IMR-90 (cell line): ENCODE measurements around the gene C1orf116. TPM values are rescaled to one million over a fixed set of nuclear protein-coding genes. Genes with fewer than 3 reads are reported as not detected.

ENCODE experiments used
- ATAC-seq: fragments of 200-7000 bp; cut with Tn5 transposase; 2 replicates; pipeline ENCODE4 v1.9.1; 2020; ENCODE audit warnings: low read depth, mild to moderate bottlenecking, moderate library complexity
- BruUV-seq: library from RNA; stranded (reverse); fragments of 400-500 nt; replicated peaks from 2 replicates; lab custom pipeline; 2021; lab: Mats Ljungman, UMichigan
- CTCF ChIA-PET: fragments of 300-600 bp; formaldehyde crosslinking; extraction: SDS; loops from one replicate; lab custom pipeline; 2021; ENCODE audit warnings: antibody characterized with exemption; lab: Yijun Ruan, JAX
- POLR2A ChIA-PET: fragments of 300-600 bp; sonication (Branson Sonifier 250); formaldehyde crosslinking; loops from one replicate; lab custom pipeline; 2022; ENCODE audit warnings: antibody characterized with exemption; ENCODE audit not compliant: unreplicated experiment; lab: Charles Lee
- DNase-seq: peaks from one replicate; pipeline ENCODE4 v3.0.0; 2013
- H2AFZ ChIP-seq: replicated peaks from 2 replicates; pipeline ENCODE3; 2013; ENCODE audit warnings: low read length, mild to moderate bottlenecking; ENCODE audit not compliant: poor library complexity
- H2AK5ac ChIP-seq: 2 replicates; pipeline ENCODE4 v1.6.1; 2013; ENCODE audit warnings: low read depth, low read length, inconsistent platforms
- H2AK9ac ChIP-seq: replicated peaks from 2 replicates; pipeline ENCODE3; 2013; ENCODE audit warnings: mild to moderate bottlenecking, low read depth, low read length, moderate library complexity; ENCODE audit not compliant: poor library complexity
- H2BK120ac ChIP-seq: 2 replicates; pipeline ENCODE4 v1.6.1; 2013; ENCODE audit warnings: low read depth, low read length, inconsistent platforms
- H2BK15ac ChIP-seq: 3 replicates; pipeline ENCODE4 v1.6.1; 2013; ENCODE audit warnings: low read depth, low read length, inconsistent platforms
- H2BK20ac ChIP-seq: 2 replicates; pipeline ENCODE4 v1.6.1; 2013; ENCODE audit warnings: low read depth, mild to moderate bottlenecking, inconsistent platforms, low read length, moderate library complexity
- H2BK5ac ChIP-seq: 2 replicates; pipeline ENCODE4 v1.6.1; 2013; ENCODE audit warnings: mild to moderate bottlenecking, low read depth, low read length, inconsistent platforms; ENCODE audit not compliant: poor library complexity, severe bottlenecking
- H3K14ac ChIP-seq: replicated peaks from 2 replicates; pipeline ENCODE4 v1.6.1; 2013; ENCODE audit warnings: low read depth, low read length, inconsistent platforms
- H3K18ac ChIP-seq: 2 replicates; pipeline ENCODE4 v1.6.1; 2013; ENCODE audit warnings: low read depth, low read length, control low read depth
- H3K23ac ChIP-seq: 2 replicates; pipeline ENCODE4 v1.6.1; 2013; ENCODE audit warnings: low read depth, low read length, inconsistent platforms
- H3K27ac ChIP-seq: 2 replicates; pipeline ENCODE4 v1.5.1; 2013; ENCODE audit warnings: mild to moderate bottlenecking, control low read depth, low read length; ENCODE audit not compliant: insufficient read depth
- H3K27me3 ChIP-seq: 2 replicates; pipeline ENCODE4 v1.6.1; 2013; ENCODE audit warnings: low read length; ENCODE audit not compliant: control insufficient read depth, insufficient read depth
- H3K36me3 ChIP-seq: 2 replicates; pipeline ENCODE4 v1.6.1; 2013; ENCODE audit warnings: low read length, mixed read lengths; ENCODE audit not compliant: control insufficient read depth, insufficient read depth
- H3K4ac ChIP-seq: 2 replicates; pipeline ENCODE4 v1.6.1; 2013; ENCODE audit warnings: low read depth, low read length, inconsistent platforms
- H3K4me1 ChIP-seq: 2 replicates; pipeline ENCODE4 v1.6.1; 2013; ENCODE audit warnings: low read length, mixed read lengths; ENCODE audit not compliant: control insufficient read depth, insufficient read depth
- H3K4me2 ChIP-seq: 2 replicates; pipeline ENCODE4 v1.6.1; 2013; ENCODE audit warnings: low read depth, mild to moderate bottlenecking, control low read depth, low read length, moderate library complexity
- H3K4me3 ChIP-seq: 2 replicates; pipeline ENCODE4 v1.5.1; 2013; ENCODE audit warnings: low read depth, mild to moderate bottlenecking, control low read depth, low read length, moderate library complexity; ENCODE audit not compliant: insufficient read depth
- H3K56ac ChIP-seq: 2 replicates; pipeline ENCODE4 v1.6.1; 2013; ENCODE audit warnings: low read length, inconsistent platforms; ENCODE audit not compliant: insufficient read depth; ENCODE audit errors: extremely low read depth
- H3K79me1 ChIP-seq, 2 experiments: 2 replicates each; pipeline ENCODE4 v1.6.1; 2013; ENCODE audit warnings: low read length in 2 of 2, inconsistent platforms in 1 of 2, low read depth in 1 of 2
- H3K9ac ChIP-seq: 2 replicates; pipeline ENCODE4 v1.6.1; 2013; ENCODE audit warnings: low read depth, low read length, control low read depth
- H3K9me1 ChIP-seq: 2 replicates; pipeline ENCODE4 v1.6.1; 2013; ENCODE audit warnings: low read length, inconsistent platforms; ENCODE audit not compliant: insufficient read depth
- H3K9me3 ChIP-seq: 2 replicates; pipeline ENCODE4 v1.6.1; 2013; ENCODE audit warnings: low read length; ENCODE audit not compliant: control insufficient read depth, insufficient read depth
- H4K20me1 ChIP-seq: 2 replicates; pipeline ENCODE4 v1.6.1; 2013; ENCODE audit warnings: low read length, inconsistent platforms; ENCODE audit not compliant: insufficient read depth
- H4K5ac ChIP-seq: 2 replicates; pipeline ENCODE4 v1.6.1; 2013; ENCODE audit warnings: mild to moderate bottlenecking, low read depth, low read length, control low read depth
- H4K8ac ChIP-seq, 2 experiments: 2 replicates each; pipeline ENCODE4 v1.6.1; 2013; ENCODE audit warnings: low read depth in 2 of 2, low read length in 2 of 2, control low read depth in 1 of 2, inconsistent platforms in 1 of 2
- H4K91ac ChIP-seq: 2 replicates; pipeline ENCODE4 v1.6.1; 2013; ENCODE audit warnings: low read depth, low read length, inconsistent platforms; ENCODE audit not compliant: insufficient read depth
- BHLHE40 ChIP-seq: fragments of 150-350 bp; IDR thresholded peaks from 2 replicates; pipeline ENCODE4 v1.6.1; 2016; ENCODE audit warnings: mild to moderate bottlenecking, low read depth, low read length
- CEBPB ChIP-seq: IDR thresholded peaks from 2 replicates; pipeline ENCODE4 v1.6.1; 2012; ENCODE audit warnings: low read depth, low read length, improper control_type of control experiment
- CHD1 ChIP-seq: IDR thresholded peaks from 2 replicates; pipeline ENCODE4 v1.6.1; 2012; ENCODE audit warnings: low read depth, low read length, improper control_type of control experiment
- FOS ChIP-seq: fragments of 150-350 bp; IDR thresholded peaks from 2 replicates; pipeline ENCODE4 v1.6.1; 2016; ENCODE audit warnings: low read depth, low read length
- MAFK ChIP-seq: IDR thresholded peaks from 2 replicates; pipeline ENCODE4 v1.6.1; 2012; ENCODE audit warnings: low read depth, low read length, improper control_type of control experiment
- MAZ ChIP-seq: IDR thresholded peaks from 2 replicates; pipeline ENCODE4 v1.6.1; 2012; ENCODE audit warnings: low read depth, mild to moderate bottlenecking, low read length, improper control_type of control experiment, moderate library complexity, borderline replicate concordance
- MXI1 ChIP-seq: IDR thresholded peaks from 2 replicates; pipeline ENCODE4 v1.6.1; 2012; ENCODE audit warnings: low read depth, mild to moderate bottlenecking, low read length, moderate library complexity, borderline replicate concordance
- NFE2L2 ChIP-seq: fragments of 150-350 bp; IDR thresholded peaks from 2 replicates; pipeline ENCODE4 v1.6.1; 2016; ENCODE audit warnings: low read depth, mild to moderate bottlenecking, low read length
- POLR2A ChIP-seq: IDR thresholded peaks from 2 replicates; pipeline ENCODE4 v1.6.1; 2012; ENCODE audit warnings: mild to moderate bottlenecking, low read depth, low read length
- RAD21 ChIP-seq: IDR thresholded peaks from 2 replicates; pipeline ENCODE4 v1.6.1; 2012; ENCODE audit warnings: low read length, improper control_type of control experiment
- RCOR1 ChIP-seq: IDR thresholded peaks from 2 replicates; pipeline ENCODE4 v1.6.1; 2012; ENCODE audit warnings: mild to moderate bottlenecking, low read length, improper control_type of control experiment; ENCODE audit not compliant: insufficient replicate concordance
- RFX5 ChIP-seq: IDR thresholded peaks from 2 replicates; pipeline ENCODE4 v1.8.0; 2012; ENCODE audit warnings: low read depth, mild to moderate bottlenecking, low read length, moderate library complexity
- SMC3 ChIP-seq: fragments of 150-350 bp; IDR thresholded peaks from 2 replicates; pipeline ENCODE4 v1.6.1; 2016; ENCODE audit warnings: low read depth, mild to moderate bottlenecking, antibody characterized with exemption, low read length, moderate library complexity
- WGBS, 2 experiments: methylation state at CpG; one replicate each; pipeline versions ENCODE4 v1.1.5 to v1.1.7; 2013; ENCODE audit warnings: missing lambda C conversion rate in 2 of 2; ENCODE audit not compliant: insufficient read length in 1 of 2; ENCODE audit errors: extremely low coverage in 2 of 2; 5-methylcytosine and 5-hydroxymethylcytosine counted together
- dilution Hi-C: fragments of 300-500 bp; cut with HindIII; formaldehyde crosslinking; loops from one replicate; pipeline ENCODE4 v1.14.3; 2018; ENCODE audit warnings: low sequenced_read_pairs; ENCODE audit not compliant: unreplicated experiment
- in situ Hi-C: fragments of 300-500 bp; cut with MboI; formaldehyde crosslinking; loops from 3 replicates; pipeline ENCODE4 v1.14.3; 2019; ENCODE audit warnings: low sequenced_read_pairs, inconsistent platforms, mixed read lengths
- intact Hi-C: fragments of 100-400 bp; cut with micrococcal nuclease; formaldehyde crosslinking; loops from 2 replicates; pipeline ENCODE4 v1.10.0; 2022
- polyA plus RNA-seq, 3 experiments: library from polyadenylated mRNA; depleted of rRNA; stranded (reverse); fragments of >200 nt; gene quantifications; 2 replicates each; pipeline ENCODE4 v1.2.3, GENCODE V29; 2012; ENCODE audit warnings: low replicate concordance in 1 of 3
- total RNA-seq: library from RNA; depleted of rRNA; stranded (reverse); fragments of >200 nt; gene quantifications from 2 replicates; pipeline ENCODE4 v1.2.3, GENCODE V29; 2012
- TF ChIP-seq, protein P1 (sequence below): fragments of 150-350 bp; IDR thresholded peaks from 2 replicates; pipeline ENCODE4 v1.6.1; 2017; ENCODE audit warnings: mild to moderate bottlenecking, antibody characterized with exemption, low read length, low read depth
- TF ChIP-seq, protein P2 (sequence below): conservative IDR thresholded peaks from 2 replicates; pipeline ENCODE4 v1.5.1; 2012; ENCODE audit warnings: mild to moderate bottlenecking, low read depth, low read length, improper control_type of control experiment
- TF ChIP-seq, protein P3 (sequence below): fragments of 150-350 bp; IDR thresholded peaks from 2 replicates; pipeline ENCODE4 v1.6.1; 2016; ENCODE audit warnings: low read depth, mild to moderate bottlenecking, low read length, moderate library complexity, borderline replicate concordance

Gene C1orf116
- total and polyA plus RNA-seq, 2 of the 4 experiments (the other 2 are of a cell fraction), result under 0.01 to 0.03 TPM

DNA sequence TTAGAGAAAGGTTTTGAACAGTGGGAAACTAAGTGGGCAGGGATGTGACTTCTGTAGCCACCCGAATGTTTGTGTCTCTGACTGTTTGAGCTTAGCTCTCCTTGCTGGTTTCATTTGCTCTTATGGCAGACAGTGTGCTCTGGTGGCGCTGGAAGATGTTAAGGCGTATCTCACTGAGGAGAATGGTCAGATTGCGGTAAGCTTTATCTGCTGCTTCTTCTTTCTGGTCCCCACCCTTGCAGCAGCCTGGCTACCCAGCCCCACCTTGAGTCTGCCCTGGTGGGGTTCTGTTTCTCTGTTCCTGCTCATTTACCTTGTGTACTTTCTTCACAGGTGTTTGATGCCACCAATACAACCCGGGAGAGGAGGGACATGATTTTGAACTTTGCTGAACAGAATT, 30.5 kb upstream of the C1orf116 start:
- Histone ChIP-seq H2BK5ac (no peak overlapping the region), H3K4ac (no peak overlapping the region), H3K79me1 (no peaks in the 10 kb centered on the region), H3K4me2 (no peak overlapping the region), H2BK120ac (no peak overlapping the region), H2BK15ac (no peak overlapping the region), H4K91ac (no peak overlapping the region), H3K23ac (no peak overlapping the region), H3K9me3 (no peaks in the 10 kb centered on the region), H3K18ac (no peak overlapping the region), H3K9ac (no peak overlapping the region), H4K20me1 (no peaks in the 10 kb centered on the region), H2BK20ac (no peak overlapping the region), H3K9me1 (no peaks in the 10 kb centered on the region; the same call in 1 of the 2 replicates), H4K8ac (no peak overlapping the region), H2AK5ac (no peak overlapping the region), H2AFZ (no peak overlapping the region), H3K4me3 (no peak overlapping the region), H3K4me1 (no peaks in the 10 kb centered on the region), H3K27me3 (no peaks in the 10 kb centered on the region), H3K27ac (no peak overlapping the region), H2AK9ac (no peak overlapping the region), H3K56ac (no peak overlapping the region), H4K5ac (no peak overlapping the region), H3K14ac (no peak overlapping the region), H3K36me3 (no peaks in the 10 kb centered on the region)
- 60% methylated on average over 1 of the region's 5 CpGs; no CpG with 5 or more reads in 1 of the 2 experiments for WGBS, 2 experiments
- ATAC-seq (no peak), DNase-seq (no peak)
- BruUV-seq, result no TSS peak
- intact Hi-C loops, result no loop called here
- TF ChIP-seq, protein P1, sequence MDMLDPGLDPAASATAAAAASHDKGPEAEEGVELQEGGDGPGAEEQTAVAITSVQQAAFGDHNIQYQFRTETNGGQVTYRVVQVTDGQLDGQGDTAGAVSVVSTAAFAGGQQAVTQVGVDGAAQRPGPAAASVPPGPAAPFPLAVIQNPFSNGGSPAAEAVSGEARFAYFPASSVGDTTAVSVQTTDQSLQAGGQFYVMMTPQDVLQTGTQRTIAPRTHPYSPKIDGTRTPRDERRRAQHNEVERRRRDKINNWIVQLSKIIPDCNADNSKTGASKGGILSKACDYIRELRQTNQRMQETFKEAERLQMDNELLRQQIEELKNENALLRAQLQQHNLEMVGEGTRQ, result no peak
- TF ChIP-seq POLR2A (no peak), NFE2L2 (no peak), MAZ (no peak), BHLHE40 (no peak), RCOR1 (no peak), MAFK (no peak), FOS (no peak), CHD1 (no peak), MXI1 (no peak), CEBPB (no peak), RAD21 (no peak), RFX5 (no peak), SMC3 (no peak)
- TF ChIP-seq, protein P2, sequence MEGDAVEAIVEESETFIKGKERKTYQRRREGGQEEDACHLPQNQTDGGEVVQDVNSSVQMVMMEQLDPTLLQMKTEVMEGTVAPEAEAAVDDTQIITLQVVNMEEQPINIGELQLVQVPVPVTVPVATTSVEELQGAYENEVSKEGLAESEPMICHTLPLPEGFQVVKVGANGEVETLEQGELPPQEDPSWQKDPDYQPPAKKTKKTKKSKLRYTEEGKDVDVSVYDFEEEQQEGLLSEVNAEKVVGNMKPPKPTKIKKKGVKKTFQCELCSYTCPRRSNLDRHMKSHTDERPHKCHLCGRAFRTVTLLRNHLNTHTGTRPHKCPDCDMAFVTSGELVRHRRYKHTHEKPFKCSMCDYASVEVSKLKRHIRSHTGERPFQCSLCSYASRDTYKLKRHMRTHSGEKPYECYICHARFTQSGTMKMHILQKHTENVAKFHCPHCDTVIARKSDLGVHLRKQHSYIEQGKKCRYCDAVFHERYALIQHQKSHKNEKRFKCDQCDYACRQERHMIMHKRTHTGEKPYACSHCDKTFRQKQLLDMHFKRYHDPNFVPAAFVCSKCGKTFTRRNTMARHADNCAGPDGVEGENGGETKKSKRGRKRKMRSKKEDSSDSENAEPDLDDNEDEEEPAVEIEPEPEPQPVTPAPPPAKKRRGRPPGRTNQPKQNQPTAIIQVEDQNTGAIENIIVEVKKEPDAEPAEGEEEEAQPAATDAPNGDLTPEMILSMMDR, result no peak
- TF ChIP-seq, protein P3, sequence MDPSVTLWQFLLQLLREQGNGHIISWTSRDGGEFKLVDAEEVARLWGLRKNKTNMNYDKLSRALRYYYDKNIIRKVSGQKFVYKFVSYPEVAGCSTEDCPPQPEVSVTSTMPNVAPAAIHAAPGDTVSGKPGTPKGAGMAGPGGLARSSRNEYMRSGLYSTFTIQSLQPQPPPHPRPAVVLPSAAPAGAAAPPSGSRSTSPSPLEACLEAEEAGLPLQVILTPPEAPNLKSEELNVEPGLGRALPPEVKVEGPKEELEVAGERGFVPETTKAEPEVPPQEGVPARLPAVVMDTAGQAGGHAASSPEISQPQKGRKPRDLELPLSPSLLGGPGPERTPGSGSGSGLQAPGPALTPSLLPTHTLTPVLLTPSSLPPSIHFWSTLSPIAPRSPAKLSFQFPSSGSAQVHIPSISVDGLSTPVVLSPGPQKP, result no peak
- POLR2A ChIA-PET, result no interaction called here
- CTCF ChIA-PET, result no interaction called here
- dilution Hi-C loops, result no loop called here
- in situ Hi-C loops, result no loop called here
